GM21447 (cell line): ENCODE results near the gene TSHZ1.

Experiments
- ATAC-seq: cut with Tn5 transposase; IDR thresholded peaks from one replicate; pipeline ENCODE4 v1.9.1; 2021; ENCODE audit not compliant: unreplicated experiment

TSHZ1 gene

DNA sequence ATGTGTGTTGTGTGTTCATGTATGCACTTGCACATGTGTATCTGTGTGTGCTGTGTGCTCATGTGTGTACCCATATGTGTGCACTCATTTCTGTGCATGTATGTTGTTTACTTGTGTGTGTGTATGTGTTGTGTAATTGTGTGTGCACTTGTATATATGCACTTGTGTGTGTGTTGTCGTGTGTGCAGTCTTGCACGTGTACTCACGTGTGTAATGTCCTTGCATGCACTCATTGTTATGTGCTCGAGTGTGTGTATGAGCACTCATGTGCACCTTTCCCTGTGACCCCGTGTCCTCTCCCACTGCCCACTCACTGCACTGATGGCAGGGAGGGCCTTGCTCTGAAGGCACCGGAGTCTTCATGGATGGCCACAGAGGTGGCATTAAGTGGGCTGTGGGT, 124.9 kb downstream of the TSHZ1 start:
- ATAC-seq, result no peak

DNA sequence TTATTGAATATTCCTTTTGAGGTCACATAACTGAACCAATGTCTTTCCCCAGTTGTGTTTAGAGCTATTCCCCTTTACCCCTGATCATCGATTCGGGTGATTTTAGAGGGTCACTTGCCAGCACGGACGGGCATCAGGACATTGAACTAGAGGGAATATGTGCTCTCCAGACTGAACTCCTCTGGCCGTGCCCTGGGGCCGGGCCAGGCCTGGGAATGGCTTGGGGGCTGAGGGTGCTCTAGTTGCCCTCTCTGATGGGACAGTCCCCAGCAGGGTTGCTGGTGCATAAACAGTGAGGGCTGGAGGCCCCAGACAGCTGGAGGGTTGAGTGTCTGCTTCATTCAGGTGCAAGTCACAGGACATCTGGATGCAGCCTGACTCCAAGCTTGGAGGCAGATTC, 126.2 kb downstream of the TSHZ1 start:
- ATAC-seq, result no peak

DNA sequence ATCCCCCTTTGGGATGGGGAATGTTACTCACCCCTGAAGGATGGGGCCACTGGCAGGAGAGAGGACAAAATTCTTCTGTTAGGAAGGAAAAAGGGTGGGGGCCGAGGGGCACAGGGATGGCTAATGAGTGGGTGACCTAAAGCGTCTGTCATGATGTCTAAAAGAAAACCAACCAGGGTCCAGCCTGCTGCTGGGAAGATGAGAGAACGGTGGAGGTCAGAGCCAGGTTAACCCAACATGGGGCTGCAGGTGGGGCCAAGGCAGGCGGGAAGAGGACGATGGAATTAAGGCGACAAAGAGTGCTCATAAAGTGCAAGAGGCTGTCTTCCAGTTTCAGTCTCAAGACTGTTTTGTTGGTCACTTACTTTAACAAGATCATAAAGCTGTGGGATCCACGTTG, 126.8 kb downstream of the TSHZ1 start:
- no peak for ATAC-seq

DNA sequence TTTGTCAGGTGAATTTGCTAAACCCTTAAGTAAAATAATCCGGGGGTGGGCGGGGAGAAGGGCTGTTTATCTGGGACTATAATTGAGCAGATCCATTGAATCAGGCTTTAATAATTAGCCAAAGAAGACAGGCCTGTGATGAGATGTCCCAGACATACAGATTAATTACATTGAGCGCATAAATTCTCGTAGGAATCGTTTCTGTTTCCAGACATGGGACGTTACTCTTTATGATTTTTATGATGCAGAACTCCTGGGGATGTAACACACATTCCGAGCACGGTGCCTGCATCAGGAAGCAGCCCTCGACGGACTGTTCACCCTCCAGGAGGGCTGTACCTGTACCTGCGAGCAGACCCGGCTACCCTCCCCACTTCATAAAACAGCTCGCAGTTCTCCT, 128.0 kb downstream of the TSHZ1 start:
- ATAC-seq, result no peak
